D721Med (cell line): Measurements from ENCODE around the gene TAF1C.

Experiments
- DNase-seq: peaks from one replicate; pipeline ENCODE4 v3.0.0; 2011; ENCODE audit warnings: low spot score; ENCODE audit not compliant: insufficient read length
- FAIRE-seq: peaks from 2 replicates; lab custom pipeline; 2011; peaks lifted over from hg19 to GRCh38; lab: Jason Lieb, UNC
- TF ChIP-seq, protein P1 (sequence below): IDR thresholded peaks from 2 replicates; pipeline ENCODE4 v1.5.1; 2012; ENCODE audit warnings: mild to moderate bottlenecking, control low read depth; ENCODE audit not compliant: insufficient read depth; ENCODE audit errors: missing control alignments

The TAF1C gene

DNA sequence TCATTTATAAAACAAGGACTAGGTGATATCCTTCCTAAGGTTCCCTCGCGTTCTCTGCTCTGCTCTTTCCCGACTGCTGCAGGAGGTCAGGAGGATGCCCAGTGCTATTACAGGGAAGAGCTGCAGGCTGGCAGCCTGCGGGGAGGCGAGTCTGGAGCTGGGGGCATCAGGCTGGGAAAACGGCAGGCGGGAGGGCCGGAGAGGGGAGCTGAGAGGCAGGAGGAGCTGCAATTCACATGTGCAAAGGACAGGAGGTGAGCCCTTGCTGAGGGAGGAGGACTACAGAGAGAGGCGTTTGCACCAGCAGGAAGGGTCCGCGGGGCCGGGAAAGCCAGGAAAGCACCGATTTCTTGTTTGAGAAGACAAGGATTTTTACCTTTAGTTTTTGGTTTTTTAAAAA is 12.2 kb upstream of the TAF1C start:
- DNase-seq (no peak), FAIRE-seq (no peak)
- TF ChIP-seq, protein P1, sequence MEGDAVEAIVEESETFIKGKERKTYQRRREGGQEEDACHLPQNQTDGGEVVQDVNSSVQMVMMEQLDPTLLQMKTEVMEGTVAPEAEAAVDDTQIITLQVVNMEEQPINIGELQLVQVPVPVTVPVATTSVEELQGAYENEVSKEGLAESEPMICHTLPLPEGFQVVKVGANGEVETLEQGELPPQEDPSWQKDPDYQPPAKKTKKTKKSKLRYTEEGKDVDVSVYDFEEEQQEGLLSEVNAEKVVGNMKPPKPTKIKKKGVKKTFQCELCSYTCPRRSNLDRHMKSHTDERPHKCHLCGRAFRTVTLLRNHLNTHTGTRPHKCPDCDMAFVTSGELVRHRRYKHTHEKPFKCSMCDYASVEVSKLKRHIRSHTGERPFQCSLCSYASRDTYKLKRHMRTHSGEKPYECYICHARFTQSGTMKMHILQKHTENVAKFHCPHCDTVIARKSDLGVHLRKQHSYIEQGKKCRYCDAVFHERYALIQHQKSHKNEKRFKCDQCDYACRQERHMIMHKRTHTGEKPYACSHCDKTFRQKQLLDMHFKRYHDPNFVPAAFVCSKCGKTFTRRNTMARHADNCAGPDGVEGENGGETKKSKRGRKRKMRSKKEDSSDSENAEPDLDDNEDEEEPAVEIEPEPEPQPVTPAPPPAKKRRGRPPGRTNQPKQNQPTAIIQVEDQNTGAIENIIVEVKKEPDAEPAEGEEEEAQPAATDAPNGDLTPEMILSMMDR = no peak

DNA sequence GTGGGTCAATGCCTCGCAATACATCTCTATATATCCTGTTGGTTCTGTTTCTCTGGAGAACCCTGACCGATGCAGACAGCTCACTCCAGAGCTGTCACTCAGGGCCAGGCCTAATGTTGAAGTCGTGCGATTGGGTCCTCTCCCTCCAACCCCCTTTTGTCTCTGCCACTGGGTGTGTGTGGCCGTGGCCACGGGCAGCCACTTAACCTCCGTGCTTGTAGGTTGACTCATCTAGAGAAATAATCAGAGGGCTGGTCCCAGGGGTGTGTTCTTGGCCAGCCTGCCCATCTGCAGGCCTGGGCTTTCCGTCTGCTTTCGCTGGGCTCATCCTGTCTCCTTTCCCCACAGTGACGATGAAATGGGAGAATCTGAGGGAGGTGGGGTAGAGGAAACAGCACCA is 11.5 kb upstream of the TAF1C start:
- FAIRE-seq = no peak
- TF ChIP-seq, protein P1 = no peak
- DNase-seq = no peak

DNA sequence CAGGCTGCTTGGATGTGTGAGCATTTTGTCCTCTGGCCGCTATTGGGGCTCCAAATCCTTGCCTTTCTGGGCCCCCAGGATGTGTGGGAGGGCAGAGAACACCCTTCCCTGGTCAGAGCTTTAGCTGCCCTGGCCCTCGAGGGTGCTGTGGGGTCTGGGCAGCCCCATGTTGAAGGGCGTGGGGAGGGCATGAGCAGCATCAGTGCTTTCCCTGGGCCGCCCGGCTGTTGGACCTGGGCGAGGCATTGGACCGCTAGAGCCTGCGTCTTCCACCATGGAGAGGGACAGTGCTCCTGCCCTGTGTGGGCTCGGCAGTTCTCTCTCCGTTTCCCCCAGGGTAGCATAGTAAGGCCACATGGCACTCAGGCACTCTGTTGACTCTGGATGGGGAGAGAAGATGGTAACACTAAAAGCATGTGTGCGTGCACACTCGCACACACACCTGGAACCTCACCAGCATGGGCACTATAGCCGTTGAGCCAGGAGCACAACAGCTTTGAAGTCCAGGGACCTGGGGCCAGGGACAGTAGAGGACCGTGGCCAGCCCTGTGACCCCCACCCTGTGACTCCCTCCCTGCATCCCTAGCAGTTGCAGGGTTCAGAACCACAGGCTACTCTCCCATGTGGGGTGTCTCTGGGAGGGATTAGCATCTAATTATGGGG is 10.7 kb upstream of the TAF1C start:
- TF ChIP-seq, protein P1 = no peak
- DNase-seq = no peak
- FAIRE-seq = no peak

DNA sequence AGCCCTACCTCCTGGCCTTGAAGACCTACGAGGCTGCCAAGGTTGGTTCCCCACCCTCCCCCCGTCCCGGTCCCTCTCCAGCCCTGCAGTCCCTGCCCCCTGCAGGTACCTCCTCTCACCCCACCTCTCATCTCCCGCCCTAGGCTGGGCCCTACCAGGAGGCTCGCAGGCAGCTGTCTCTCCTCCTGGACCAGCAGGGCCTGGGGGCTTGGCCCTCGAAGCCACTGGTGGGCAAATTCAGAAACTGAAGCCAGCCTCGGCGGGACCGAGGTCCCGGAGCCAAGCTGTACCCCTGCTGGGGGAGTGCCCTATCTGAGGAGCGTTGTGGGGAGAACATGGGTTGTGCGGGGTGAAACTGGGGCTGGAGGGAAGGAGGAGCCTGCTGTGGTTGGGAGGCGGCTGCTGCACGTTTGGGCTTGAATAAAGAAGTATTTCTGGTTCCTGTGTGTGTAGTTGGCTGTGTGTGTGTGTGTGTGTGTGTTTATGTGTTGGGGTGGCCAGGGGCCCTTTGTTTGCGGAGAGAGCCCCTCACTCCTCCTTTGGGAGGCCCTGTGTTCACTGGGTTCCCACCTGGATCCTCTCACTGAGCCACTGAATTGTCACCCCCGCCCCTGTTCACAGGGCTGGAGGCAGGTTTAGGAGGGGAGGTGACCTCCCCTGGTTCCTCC is 10.0 kb upstream of the TAF1C start:
- DNase-seq (no peak), FAIRE-seq (no peak)
- TF ChIP-seq, protein P1 = no peak

DNA sequence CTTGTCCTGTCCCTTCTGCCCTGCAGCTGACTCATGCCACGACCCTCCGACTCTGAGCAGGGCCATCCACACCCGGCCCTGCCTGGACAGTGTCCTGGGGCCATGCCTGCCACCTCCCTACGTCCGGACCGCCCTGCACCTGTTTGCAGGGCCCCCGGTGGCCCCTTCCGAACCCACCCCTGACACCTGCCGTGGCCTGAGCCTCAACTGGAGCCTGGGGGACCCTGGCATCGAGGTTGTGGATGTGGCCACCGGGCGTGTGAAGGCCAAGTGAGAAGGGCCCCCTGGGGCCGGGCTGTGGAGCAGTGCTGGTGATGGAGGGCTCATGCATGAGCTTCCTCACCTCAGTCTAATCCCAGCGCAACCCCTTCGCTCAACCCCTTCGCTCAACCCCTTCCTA is 9.2 kb upstream of the TAF1C start:
- no peak for FAIRE-seq
- no peak for DNase-seq
- TF ChIP-seq, protein P1 = no peak

DNA sequence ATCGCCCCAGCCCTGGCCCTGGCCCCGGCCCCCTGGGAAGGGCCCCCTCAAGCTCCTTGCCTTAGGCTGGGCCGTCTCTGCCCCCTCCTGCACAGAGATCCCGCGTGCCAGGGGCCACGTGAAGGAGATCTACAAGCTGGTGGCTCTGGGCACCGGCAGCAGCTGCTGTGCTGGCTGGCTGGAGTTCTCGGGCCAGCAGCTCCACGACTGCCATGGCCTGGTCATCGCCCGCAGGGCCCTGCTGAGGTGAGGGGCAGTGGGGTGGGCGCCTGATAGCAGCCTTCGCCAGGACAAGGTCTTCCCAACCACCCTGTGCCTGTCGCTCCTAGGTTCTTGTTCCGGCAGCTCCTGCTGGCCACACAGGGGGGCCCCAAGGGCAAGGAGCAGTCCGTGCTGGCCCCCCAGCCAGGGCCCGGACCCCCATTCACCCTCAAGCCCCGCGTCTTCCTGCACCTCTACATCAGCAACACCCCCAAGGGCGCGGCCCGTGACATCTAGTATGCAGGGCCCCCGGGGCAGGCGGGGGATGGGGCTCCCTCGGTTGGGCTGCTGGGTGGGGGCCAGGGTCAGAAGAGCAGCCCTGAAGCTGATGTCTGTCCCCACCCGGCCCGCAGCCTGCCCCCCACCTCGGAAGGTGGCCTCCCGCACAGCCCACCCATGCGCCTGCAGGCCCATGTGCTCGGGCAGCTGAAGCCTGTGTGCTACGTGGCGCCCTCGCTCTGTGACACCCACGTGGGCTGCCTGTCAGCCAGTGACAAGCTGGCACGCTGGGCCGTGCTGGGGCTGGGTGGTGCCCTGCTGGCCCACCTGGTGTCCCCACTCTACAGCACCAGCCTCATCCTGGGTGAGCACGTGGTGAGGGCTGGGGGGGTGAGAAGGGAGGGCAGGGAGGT is 8.6 kb upstream of the TAF1C start:
- no peak for FAIRE-seq
- TF ChIP-seq, protein P1 = no peak
- no peak for DNase-seq
